GM18498 (cell line): Measurements from ENCODE around the gene ZNF555.
"Not testable (repeated sequence)": the region's sequence is repeated elsewhere in the genome, so short reads cannot be mapped to it uniquely, and the experiment has no call there.

Experiments used
- ATAC-seq: cut with Tn5 transposase; IDR thresholded peaks from one replicate; pipeline ENCODE4 v1.9.1; 2021; ENCODE audit warnings: mild to moderate bottlenecking, moderate library complexity; ENCODE audit not compliant: unreplicated experiment

The ZNF555 gene

DNA sequence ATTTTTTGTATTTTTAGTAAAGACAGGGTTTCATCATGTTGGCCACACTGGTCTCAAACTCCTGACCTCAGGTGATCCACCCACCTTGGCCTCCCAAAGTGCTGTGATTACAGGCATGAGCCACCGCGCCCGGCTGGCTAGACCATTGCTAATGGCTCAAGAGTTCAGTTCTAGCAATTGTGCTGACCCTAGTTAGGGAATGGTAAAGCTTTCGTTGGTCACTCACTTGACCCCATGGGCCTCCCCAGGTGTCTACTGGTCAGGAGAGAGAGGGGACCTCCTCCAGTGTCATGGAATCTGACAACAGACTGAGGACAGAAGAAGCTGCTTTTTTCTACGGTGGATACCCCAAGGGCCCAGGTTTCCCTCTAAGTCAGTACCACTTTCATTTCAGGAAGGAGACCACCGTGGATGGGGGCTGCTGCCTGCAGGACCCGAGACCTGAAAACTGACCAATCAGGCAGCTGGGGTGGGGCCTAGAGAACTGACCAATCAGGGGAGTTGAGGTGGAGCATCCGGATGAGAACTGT, 25.3 kb downstream of the ZNF555 start:
- no peak for ATAC-seq

DNA sequence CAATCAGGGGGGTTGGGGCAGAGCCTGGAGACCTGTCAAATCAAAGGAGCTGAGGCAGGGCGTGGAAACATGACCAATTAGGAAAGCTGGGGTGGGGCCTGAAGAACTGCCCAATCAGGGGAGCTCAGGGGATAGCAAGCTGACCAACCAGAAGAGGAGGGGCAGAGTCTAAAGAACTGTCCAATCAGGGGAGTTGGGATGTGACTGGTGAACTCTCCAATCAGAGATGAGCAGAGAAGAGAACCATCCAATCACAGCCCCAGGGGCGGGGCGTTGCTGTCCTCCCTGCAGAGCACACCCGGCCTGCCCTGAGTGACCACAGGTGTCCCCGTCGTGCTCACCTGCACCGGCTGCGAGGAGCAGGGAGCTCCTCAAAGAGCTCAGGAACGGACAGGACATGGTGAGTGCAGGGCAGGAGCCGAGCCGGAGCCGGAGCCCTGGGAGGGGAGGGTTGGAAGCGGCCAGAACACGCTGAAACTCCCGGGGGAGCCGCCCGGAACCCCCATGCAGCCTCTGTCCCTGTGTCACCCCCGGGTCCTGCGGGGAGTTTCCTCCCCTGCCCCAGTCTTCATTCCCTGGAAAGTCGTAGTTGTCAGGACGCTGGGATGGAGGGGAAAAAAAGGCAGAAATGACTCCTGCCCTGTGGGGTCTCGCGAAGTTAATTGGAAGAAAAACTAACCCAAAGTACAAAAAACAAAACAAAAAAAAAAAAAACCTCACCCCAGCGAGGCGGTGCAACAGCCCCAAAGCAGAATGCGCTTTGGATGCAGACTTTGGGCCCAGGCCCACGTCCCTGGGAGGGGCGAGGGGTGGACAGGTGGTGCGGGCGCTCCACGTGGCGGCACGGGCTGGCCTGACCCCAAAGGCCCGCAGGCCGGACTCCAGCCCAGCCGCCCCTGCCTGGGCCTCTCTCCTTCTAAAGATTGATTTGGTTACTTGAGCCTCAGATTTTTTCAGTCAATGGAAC, 26.0 kb downstream of the ZNF555 start, which contains the start of gene ZNF556:
TSS of gene ZNF556 (plus strand) at position 311 of the 967 bp plus-strand sequence. CDS start at position 398, 87 bp downstream.
- no peak for ATAC-seq

DNA sequence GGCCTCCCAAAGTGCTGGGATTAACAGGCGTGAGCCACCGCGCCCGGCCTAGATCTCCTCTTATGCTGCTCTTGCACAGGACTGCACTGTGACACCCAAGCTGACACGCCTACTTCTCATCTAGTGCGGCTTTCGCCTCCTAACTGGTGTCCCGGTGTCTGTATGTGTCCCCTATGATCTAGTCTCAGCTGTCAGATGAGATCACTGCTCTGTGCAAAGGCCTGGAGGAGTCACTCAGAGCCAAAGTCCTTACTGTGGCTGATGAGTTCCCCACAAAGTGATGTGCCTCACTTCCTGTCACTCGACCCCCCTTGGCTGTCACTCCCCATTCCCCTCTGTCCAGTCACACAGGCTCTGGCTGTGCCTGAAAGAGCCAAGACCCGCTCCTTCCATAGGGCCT, 28.3 kb downstream of the ZNF555 start:
- no peak for ATAC-seq

DNA sequence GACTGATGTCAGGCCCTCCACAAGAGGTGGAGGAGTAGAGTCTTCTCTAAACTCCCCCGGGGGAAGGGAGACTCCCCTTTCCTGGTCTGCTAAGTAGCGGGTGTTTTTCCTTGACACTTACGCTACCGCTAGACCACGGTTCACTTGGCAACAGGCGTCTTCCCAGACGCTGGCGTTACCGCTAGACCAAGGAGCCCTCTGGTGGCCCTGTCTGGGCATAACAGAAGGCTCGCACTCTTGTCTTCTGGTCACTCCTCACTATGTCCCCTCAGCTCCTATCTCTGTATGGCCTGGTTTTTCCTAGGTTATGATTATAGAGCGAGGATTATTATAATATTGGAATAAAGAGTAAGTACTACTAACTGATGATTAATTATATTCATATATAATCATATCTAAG, 30.9 kb downstream of the ZNF555 start:
- not testable (repeated sequence) for ATAC-seq

DNA sequence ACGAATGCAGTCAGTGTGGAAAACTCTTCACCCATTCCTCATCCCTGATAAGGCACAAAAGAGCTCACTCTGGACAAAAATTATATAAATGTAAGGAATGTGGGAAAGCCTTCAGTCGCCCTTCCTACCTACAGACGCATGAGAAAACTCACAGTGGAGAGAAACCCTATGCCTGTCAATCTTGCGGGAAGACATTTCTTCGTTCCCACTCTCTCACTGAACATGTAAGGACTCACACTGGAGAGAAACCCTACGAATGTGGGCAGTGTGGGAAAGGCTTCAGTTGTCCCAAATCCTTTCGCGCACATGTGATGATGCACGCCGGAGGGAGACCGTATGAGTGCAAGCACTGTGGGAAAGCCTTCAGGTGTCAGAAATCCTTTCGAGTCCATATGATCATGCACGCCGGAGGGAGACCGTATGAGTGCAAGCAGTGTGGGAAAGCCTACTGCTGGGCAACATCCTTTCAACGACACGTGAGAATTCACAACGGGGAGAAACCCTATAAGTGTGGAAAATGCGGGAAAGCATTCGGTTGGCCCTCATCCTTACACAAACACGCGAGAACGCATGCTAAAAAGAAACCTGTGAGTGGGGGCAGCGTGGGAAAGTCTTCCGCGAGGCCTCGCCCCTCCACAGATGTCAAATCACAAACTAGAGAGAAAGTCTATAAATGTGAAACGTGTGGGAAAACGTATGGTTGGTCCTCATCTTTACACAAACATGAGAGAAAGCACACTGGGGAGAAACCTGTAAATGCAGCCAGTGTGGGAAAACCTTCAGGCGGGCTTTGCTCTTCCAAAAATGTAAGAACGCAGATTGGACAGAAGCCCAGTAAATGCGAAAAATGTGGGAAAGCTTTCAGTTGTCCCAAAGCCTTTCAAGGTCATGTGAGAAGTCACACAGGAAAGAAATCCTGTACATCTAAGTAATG, 36.4 kb downstream of the ZNF555 start:
- ATAC-seq = no peak

DNA sequence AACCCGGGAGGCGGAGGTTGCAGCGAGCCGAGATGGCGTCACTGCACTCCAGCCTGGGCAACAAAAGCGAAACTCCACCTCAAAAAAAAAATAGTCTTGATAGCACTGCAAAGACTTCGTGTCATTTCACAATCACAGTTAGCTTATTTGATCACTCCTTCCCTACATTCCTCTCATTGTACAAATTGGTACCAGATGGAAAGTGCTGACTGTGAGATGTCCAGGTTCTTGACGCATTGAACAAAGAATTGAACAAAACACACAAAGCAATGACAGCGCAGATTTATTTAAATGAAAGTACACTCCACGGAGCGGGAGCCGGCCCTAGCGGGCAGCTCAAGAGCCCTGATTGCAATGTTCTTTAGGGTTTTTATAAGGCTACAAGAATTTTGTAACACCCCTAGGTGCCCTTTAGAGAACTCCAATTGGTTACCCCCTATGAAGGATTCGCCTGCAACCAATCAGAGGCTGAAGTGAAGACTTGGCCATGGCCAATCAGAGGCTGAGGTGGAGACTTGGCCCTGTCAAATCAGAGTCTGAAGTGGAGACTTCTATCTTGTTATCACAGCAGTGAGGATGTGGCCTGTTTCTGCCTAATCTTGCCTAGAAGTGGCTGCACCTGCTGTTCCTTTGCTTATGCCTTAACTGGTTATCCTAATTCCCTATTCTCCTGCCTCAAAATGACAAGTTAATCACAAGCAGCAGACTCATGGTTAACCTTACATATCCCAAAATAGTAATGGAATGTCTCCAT, 42.6 kb downstream of the ZNF555 start:
- ATAC-seq = no peak

DNA sequence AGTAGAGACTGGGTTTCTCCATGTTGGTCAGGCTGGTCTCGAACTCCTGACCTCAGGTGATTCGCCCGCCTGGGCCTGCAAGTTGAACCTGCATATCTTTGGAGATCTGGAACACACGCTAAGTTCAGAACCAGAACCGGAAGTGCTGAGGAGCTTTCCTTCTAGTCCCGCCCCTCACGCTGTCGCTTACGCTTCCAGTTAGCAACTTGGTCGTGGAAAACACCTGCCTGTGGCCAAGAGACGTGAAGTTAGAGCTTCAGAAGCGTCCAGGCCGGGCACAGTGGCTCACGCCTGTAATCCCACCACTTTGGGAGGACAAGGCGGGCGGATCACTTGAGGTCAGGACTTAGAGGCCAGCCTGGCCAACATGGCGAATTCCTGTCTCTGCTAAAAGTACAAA, 44.5 kb downstream of the ZNF555 start:
- ATAC-seq = no peak

DNA sequence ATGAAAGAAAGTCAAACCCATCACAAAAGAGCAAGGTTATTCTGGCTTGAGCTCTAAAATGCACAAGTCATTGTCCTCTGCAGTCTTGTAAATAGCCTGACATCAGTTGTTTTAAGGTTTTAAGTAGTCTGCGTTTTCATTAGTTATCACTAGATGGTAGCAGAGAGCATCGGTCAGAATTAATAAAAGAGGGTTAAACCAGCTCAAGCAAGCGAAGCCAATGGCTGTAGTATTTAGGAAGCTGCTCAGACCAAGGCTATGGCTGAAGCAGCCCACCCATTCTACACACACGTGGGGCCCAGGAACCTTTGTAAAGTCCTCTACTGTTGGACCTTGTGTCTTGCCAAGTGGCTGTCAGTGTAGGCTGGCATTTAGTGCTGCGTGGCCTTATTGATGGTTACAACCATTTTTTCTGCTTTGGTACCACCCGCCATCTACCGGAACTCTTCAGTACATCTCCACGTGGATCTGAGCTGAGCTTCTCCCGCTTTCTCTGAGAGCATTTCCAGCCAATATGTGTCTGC, 46.2 kb downstream of the ZNF555 start:
- no peak for ATAC-seq

DNA sequence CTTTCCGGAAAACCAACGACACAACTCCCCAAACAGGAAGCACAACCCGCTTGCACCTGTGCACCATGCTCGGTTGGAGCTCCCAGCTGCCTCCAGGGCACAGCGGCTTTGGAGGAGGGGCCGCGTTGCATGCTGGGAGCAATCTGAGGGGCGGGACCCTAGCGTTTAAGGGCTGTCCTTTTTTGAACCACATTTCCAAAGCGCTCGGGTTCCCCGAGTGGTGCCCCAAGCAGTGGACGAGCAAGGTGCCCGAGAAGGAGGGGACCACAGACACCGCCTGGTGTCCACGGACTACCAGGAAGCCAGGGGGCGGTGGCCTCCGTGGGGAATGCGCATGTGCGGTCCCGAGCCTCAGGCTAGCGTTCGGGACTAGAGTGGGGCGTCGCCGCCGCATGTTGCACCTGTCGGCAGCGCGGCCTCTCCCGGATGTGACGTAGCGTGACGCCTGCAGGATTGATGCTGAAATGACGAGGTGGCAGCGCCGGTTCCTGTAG, 47.5 kb downstream of the ZNF555 start:
- ATAC-seq = no peak

DNA sequence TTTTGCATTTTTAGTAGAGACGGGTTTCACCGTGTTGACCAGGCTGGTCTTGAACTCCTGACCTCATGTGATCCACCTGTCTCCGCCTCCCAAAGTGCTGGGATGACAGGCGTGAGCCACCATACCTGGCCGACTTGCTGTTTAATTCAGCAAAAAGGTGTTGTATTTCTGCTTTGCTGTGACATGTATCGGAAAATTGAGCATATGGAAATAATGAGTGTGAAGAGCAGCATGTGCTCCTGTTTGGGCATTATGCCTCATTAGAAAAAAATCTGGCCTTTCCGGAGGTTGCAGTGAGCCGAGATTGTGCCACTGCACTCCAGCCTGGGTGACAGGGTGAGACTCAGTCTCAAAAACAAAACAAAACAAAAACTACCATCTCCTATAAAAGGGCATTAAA, 49.3 kb downstream of the ZNF555 start:
- not testable (repeated sequence) for ATAC-seq

DNA sequence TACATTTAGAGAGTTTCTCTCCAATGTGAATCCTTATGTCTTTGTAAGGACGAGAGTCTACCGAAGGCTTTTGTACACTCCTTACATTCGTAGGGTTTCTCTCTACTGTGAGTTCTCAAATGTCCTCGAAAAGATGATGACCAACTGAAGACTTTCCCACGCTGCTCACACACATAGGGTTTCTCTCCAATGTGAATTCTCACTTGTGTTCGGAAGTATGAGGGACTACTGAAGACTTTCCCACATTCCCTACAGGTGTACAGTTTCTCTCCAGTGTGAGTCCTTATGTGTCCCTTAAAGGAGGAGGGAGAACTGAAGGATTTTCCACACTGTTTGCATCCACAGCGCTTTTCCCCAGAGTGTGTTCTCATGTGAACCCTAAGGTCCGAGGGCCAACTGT, 55.4 kb downstream of the ZNF555 start:
- ATAC-seq = no peak

DNA sequence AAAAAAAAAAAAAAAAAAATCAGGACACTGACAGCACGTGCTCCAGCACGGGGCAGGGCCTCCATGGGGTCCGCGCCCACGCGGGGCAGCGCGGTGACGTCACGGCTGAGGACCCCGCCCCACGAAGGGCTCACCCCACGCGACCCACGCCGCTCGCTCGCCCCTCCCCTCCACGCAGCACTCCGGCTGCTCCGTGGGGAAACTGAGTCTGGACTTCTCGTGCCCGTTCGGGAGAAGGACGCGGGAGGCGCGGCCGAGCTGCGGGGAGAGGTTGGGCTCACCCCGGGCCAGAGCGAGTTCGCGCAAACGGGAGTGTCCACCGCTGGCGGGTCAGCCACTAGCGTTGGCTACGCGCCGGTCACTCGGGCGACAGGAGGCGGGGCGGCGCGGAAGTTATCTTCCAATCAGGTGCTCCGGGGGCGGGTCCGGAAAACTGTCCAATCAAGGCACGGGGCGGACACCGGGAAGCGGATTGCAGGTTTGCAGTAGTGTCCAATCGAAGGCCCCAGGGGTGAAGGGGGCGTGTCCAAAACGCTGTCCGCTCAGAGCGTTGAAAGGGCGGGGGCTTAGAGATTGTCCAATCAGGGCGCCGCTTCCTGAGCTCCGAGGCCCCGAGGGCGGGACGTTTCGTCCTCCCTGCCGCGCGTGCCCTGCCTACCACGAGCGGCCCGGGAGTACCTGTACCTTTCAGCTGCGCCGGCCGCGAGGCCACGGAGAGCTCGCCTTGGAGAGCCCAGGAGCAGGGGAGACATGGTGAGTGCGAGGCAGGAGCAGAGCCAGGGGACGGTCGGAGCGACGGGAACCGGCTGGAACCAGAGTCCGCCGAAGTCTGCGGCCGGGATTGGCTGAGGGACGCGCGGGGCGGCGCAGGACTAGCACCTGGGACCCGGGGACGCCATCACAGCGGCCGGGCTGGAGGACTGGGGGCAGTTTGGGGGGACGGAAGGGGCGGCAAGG, 59.3 kb downstream of the ZNF555 start, which contains the start of gene ZNF57:
TSS of gene ZNF57 (plus strand) at position 633 of the 957 bp plus-strand sequence. CDS start at position 751, 118 bp downstream.
- ATAC-seq = peak; percentile 95

DNA sequence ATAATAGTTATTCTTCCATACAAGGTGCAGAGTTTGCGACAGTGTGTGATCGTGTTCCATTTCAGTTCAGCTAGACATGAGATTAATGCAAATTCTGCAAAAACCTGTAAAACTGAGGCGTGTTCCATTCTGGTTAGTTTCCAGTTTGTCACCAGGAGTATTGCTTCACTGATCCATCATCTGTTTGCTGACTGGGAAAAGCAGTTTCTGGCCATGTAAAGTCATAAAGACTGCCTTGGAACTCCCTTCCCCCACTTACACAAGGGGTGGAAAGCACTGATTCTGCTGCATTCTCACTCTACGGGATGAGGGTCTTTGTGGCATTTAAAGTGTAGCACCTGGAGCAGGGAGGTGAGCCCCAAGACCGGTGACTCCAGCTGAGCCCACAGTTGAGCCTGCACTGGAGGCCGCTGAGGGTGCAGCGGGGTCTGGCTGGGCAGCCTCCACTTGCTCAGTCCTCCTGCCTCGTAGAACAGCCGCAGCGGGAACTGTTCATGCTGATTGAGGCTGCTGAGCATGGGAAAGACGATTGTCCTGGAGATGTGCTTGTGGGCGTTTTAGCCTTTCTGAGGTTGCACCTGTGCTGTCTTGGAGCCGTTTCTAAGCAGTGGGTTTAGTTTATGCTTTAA, 61.4 kb downstream of the ZNF555 start:
- ATAC-seq = no peak

DNA sequence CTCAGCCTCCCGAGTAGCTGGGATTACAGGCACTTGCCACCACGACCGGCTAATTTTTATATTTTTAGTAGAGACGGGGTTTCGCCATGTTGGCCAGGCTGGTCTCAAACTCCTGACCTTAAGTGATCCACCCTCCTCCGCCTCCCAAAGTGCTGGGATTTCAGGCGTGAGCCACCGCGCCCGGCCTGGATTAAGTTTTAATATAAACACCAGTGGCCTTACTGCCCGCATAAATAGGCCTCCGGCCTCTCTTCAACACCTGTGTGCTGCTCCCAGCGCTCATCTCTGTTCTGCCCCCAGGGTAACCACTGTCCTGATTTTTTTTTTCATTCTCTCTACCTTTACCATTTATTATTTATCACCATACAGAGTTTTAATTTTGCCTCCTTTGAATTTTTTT, 62.1 kb downstream of the ZNF555 start:
- ATAC-seq = not testable (repeated sequence)

DNA sequence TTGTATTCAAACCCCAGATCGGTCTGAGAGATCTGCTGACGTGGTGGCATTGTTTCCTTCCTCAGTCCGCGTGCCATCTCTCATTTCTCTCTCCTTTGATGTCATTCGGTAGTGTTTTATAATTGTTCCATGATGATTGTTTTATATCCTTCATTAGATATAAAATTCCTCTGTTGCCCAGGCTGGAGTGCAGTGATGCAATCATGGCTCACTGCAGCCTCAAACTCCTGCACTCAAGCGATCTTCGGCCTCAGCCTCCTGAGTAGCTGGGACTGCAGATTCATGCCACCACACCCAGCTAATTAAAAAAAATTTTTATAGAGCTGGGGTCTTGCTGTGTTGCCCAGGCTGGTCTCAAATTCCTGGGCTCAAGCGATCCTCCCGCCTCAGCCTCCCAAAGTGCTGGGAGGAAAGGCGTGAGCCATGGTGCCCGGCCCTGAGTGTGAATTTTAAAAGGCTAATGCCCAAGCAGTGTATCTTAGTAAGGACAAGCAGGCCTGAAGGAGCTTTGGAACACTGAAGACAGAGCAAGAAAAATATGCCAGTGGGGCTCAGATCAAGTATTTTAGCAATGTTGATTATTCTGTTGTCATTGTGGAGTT, 64.7 kb downstream of the ZNF555 start:
- no peak for ATAC-seq

DNA sequence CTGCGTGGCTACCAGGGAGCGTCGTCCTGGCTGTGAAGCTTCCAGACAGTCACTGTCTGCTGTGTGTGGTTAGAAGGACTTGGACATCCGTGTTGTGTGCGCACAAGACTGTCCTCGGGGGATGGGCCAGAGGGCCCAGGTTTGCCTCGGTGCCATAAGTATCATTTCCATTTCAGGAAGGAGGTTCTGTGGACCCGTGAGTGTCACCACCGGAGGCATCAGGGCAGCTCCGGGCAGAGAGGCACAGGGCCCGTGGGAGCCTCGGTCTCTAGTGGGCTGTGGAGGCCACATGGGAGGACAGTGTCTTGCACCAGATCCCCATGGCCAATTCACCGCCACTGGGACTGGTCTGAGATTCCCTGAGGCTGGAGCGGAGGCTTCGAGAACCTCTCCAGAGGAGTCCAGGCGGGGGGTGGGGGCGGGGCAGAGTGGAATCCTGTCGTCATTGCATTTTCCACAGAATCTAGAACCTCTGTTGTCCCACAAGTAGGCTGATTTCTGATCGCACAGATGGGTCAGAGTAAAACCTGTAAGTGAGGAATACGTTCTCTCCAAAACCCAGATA, 65.4 kb downstream of the ZNF555 start:
- no peak for ATAC-seq
